Neural cell (in vitro differentiated cells): Measurements from ENCODE around the gene HRAS. TPM values are rescaled to one million over a fixed set of nuclear protein-coding genes. Genes with fewer than 3 reads are reported as not detected.
A peak's percentile ranks its signal among the peaks of the same experiment; 100 is the strongest.

ENCODE experiments used
- H2AFZ ChIP-seq: fragments of 200-600, 300-800 bp; sonication (generic), shearing (Covaris generic); 2 replicates; pipeline ENCODE4 v1.6.0; 2014; ENCODE audit warnings: low read depth, mild to moderate bottlenecking, antibody characterized with exemption, low read length, moderate library complexity
- H3F3A ChIP-seq: fragments of 200-600 bp; shearing (Covaris generic); 2 replicates; pipeline ENCODE4 v1.6.1; 2016; ENCODE audit warnings: mild to moderate bottlenecking, moderate library complexity, mixed read lengths, antibody characterized with exemption, low read length; ENCODE audit not compliant: insufficient read depth, poor library complexity, severe bottlenecking
- H3K27ac ChIP-seq: fragments of 200-600, 300-800 bp; sonication (generic), shearing (Covaris generic); 2 replicates; pipeline ENCODE4 v1.5.1; 2014; ENCODE audit warnings: mild to moderate bottlenecking, low read length, moderate library complexity
- H3K27me3 ChIP-seq: fragments of 300-800, 200-600 bp; sonication (generic), shearing (Covaris generic); 2 replicates; pipeline ENCODE4 v1.6.0; 2014; ENCODE audit warnings: mild to moderate bottlenecking, low read depth, low read length, moderate library complexity; ENCODE audit not compliant: insufficient read depth
- H3K36me3 ChIP-seq: fragments of 300-800, 200-600 bp; sonication (generic), shearing (Covaris generic); 2 replicates; pipeline ENCODE4 v1.5.1; 2014; ENCODE audit warnings: mild to moderate bottlenecking, antibody characterized with exemption, low read length, moderate library complexity; ENCODE audit not compliant: insufficient read depth
- H3K4me2 ChIP-seq: fragments of 300-800, 200-600 bp; sonication (generic), shearing (Covaris generic); 2 replicates; pipeline ENCODE4 v1.6.0; 2014; ENCODE audit warnings: mild to moderate bottlenecking, low read length
- H3K4me3 ChIP-seq: fragments of 300-800, 200-600 bp; sonication (generic), shearing (Covaris generic); 2 replicates; pipeline ENCODE4 v1.5.1; 2014; ENCODE audit warnings: mild to moderate bottlenecking, low read length, moderate library complexity
- H3K79me2 ChIP-seq: fragments of 200-600 bp; shearing (Covaris generic); replicated peaks from 2 replicates; pipeline ENCODE4 v1.6.0; 2014; ENCODE audit warnings: mild to moderate bottlenecking, low read length, moderate library complexity; ENCODE audit not compliant: insufficient read depth
- H3K9ac ChIP-seq: fragments of 300-800, 200-600 bp; sonication (generic), shearing (Covaris generic); 2 replicates; pipeline ENCODE4 v1.6.1; 2016; ENCODE audit warnings: mild to moderate bottlenecking, low read length, mixed read lengths
- H3K9me2 ChIP-seq: fragments of 200-600 bp; shearing (Covaris generic); 2 replicates; pipeline ENCODE4 v1.6.1; 2016; ENCODE audit warnings: mild to moderate bottlenecking, low read length, mixed read lengths; ENCODE audit not compliant: insufficient read depth
- H3K9me3 ChIP-seq: fragments of 200-600, 300-800 bp; sonication (generic), shearing (Covaris generic); 2 replicates; pipeline ENCODE4 v1.6.1; 2016; ENCODE audit warnings: mild to moderate bottlenecking, mixed run types, low read length, moderate library complexity, mixed read lengths
- H4K20me1 ChIP-seq: fragments of 200-600 bp; shearing (Covaris generic); 2 replicates; pipeline ENCODE4 v1.6.1; 2016; ENCODE audit warnings: mild to moderate bottlenecking, mixed run types; ENCODE audit not compliant: insufficient read depth
- CTCF ChIP-seq: fragments of 450-650 bp; IDR thresholded peaks from 2 replicates; pipeline ENCODE4 v1.5.1; 2014; ENCODE audit warnings: antibody characterized with exemption, mild to moderate bottlenecking, moderate library complexity; ENCODE audit not compliant: poor library complexity, severe bottlenecking
- EP300 ChIP-seq: fragments of 450-650 bp; conservative IDR thresholded peaks from 2 replicates; pipeline ENCODE4 v1.6.1; 2014; ENCODE audit warnings: antibody characterized with exemption, mild to moderate bottlenecking, moderate library complexity; ENCODE audit not compliant: poor library complexity, severe bottlenecking
- EZH2 ChIP-seq: fragments of 200-600, 300-800 bp; shearing (Covaris generic), sonication (generic); IDR thresholded peaks from 2 replicates; pipeline ENCODE4 v1.6.1; 2014; ENCODE audit warnings: antibody characterized with exemption, low read length, borderline replicate concordance, mild to moderate bottlenecking; ENCODE audit not compliant: insufficient read depth, poor library complexity, severe bottlenecking
- MXI1 ChIP-seq: fragments of 450-650 bp; conservative IDR thresholded peaks from 2 replicates; pipeline ENCODE4 v1.6.1; 2014; ENCODE audit warnings: antibody characterized with exemption, mild to moderate bottlenecking; ENCODE audit not compliant: poor library complexity, severe bottlenecking
- POLR2AphosphoS5 ChIP-seq: IDR thresholded peaks from 2 replicates; pipeline ENCODE4 v1.6.1; 2012
- RAD21 ChIP-seq: fragments of 450-650 bp; conservative IDR thresholded peaks from 2 replicates; pipeline ENCODE4 v1.6.1; 2014; ENCODE audit warnings: antibody characterized with exemption, mild to moderate bottlenecking, moderate library complexity
- SMC3 ChIP-seq: fragments of 450-650 bp; conservative IDR thresholded peaks from 2 replicates; pipeline ENCODE4 v1.6.1; 2014; ENCODE audit warnings: antibody characterized with exemption, mild to moderate bottlenecking, moderate library complexity; ENCODE audit not compliant: poor library complexity
- TAF1 ChIP-seq: IDR thresholded peaks from 2 replicates; pipeline ENCODE4 v1.6.1; 2012; ENCODE audit warnings: low read depth
- polyA plus RNA-seq: library from polyadenylated mRNA; depleted of rRNA; stranded (reverse); fragments of >200 nt; gene quantifications from 2 replicates; pipeline ENCODE4 v1.2.3, GENCODE V29; 2014
- TF ChIP-seq, protein P1 (sequence below): IDR thresholded peaks from 2 replicates; pipeline ENCODE4 v1.6.1; 2012; ENCODE audit warnings: borderline replicate concordance

The HRAS gene
- polyA plus RNA-seq, 1 donor from 2014 or later: 120 TPM

- Histone ChIP-seq H3K36me3 (no peaks in the 10 kb centered on the region), H3K9ac (no peak overlapping the region), H3K79me2 (peaks cover 9% of the 10 kb centered on the region), H3K4me3 (no peak overlapping the region), H4K20me1 (no peaks in the 10 kb centered on the region), H3F3A (no peaks in the 10 kb centered on the region), H2AFZ (no peak overlapping the region), H3K9me2 (no peaks in the 10 kb centered on the region), H3K27ac (no peak overlapping the region), H3K27me3 (no peaks in the 10 kb centered on the region), H3K9me3 (no peaks in the 10 kb centered on the region), H3K4me2 (no peak overlapping the region)
- TF ChIP-seq, protein P1, sequence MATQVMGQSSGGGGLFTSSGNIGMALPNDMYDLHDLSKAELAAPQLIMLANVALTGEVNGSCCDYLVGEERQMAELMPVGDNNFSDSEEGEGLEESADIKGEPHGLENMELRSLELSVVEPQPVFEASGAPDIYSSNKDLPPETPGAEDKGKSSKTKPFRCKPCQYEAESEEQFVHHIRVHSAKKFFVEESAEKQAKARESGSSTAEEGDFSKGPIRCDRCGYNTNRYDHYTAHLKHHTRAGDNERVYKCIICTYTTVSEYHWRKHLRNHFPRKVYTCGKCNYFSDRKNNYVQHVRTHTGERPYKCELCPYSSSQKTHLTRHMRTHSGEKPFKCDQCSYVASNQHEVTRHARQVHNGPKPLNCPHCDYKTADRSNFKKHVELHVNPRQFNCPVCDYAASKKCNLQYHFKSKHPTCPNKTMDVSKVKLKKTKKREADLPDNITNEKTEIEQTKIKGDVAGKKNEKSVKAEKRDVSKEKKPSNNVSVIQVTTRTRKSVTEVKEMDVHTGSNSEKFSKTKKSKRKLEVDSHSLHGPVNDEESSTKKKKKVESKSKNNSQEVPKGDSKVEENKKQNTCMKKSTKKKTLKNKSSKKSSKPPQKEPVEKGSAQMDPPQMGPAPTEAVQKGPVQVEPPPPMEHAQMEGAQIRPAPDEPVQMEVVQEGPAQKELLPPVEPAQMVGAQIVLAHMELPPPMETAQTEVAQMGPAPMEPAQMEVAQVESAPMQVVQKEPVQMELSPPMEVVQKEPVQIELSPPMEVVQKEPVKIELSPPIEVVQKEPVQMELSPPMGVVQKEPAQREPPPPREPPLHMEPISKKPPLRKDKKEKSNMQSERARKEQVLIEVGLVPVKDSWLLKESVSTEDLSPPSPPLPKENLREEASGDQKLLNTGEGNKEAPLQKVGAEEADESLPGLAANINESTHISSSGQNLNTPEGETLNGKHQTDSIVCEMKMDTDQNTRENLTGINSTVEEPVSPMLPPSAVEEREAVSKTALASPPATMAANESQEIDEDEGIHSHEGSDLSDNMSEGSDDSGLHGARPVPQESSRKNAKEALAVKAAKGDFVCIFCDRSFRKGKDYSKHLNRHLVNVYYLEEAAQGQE: no peak
- TF ChIP-seq TAF1 (no peak), SMC3 (no peak), EP300 (no peak), CTCF (no peak), POLR2AphosphoS5 (no peak), RAD21 (no peak), EZH2 (no peak), MXI1 (no peak)
These were observed 26.4 kb downstream of the HRAS start for GRCh38 chr11:508956-509355.

GRCh38 chr11:507727-508515 lies 27.5 kb downstream of the HRAS start:
- peaks cover 9% of the 10 kb centered on the region for H3K79me2 ChIP-seq
- H3K4me3 ChIP-seq: peak overlapping the region; percentile 98
- H4K20me1 ChIP-seq: no peaks in the 10 kb centered on the region
- H3K9ac ChIP-seq: peak overlapping the region; percentile 94
- no peaks in the 10 kb centered on the region for H3K9me3 ChIP-seq
- H3K9me2 ChIP-seq: no peaks in the 10 kb centered on the region
- H3K27me3 ChIP-seq: no peaks in the 10 kb centered on the region
- H2AFZ ChIP-seq: peak overlapping the region; percentile 27
- TF ChIP-seq POLR2AphosphoS5: no peak
- TF ChIP-seq CTCF: no peak
- no peak for TF ChIP-seq TAF1
- no peak for TF ChIP-seq EP300
- no peak for TF ChIP-seq MXI1
- TF ChIP-seq, protein P1: no peak
- no peak for TF ChIP-seq RAD21
- no peak for TF ChIP-seq SMC3
- no peak for TF ChIP-seq EZH2
- no peaks in the 10 kb centered on the region for H3K36me3 ChIP-seq
- no peaks in the 10 kb centered on the region for H3F3A ChIP-seq
- peak overlapping the region; percentile 65 for H3K4me2 ChIP-seq
- H3K27ac ChIP-seq: peak overlapping the region; percentile 92
